ENCODE measurements around the gene RABGGTA. TPM values are rescaled to one million over a fixed set of nuclear protein-coding genes. Genes with fewer than 3 reads are reported as not detected.
A peak's percentile ranks its signal among the peaks of the same experiment; 100 is the strongest.

Gene RABGGTA
- total and polyA plus RNA-seq, 9 of the 15 experiments (the other 6 are each of a cell fraction or from before 2014, with no cell fraction given), result 4.5 to 24.2 (median 15.5) TPM

DNA sequence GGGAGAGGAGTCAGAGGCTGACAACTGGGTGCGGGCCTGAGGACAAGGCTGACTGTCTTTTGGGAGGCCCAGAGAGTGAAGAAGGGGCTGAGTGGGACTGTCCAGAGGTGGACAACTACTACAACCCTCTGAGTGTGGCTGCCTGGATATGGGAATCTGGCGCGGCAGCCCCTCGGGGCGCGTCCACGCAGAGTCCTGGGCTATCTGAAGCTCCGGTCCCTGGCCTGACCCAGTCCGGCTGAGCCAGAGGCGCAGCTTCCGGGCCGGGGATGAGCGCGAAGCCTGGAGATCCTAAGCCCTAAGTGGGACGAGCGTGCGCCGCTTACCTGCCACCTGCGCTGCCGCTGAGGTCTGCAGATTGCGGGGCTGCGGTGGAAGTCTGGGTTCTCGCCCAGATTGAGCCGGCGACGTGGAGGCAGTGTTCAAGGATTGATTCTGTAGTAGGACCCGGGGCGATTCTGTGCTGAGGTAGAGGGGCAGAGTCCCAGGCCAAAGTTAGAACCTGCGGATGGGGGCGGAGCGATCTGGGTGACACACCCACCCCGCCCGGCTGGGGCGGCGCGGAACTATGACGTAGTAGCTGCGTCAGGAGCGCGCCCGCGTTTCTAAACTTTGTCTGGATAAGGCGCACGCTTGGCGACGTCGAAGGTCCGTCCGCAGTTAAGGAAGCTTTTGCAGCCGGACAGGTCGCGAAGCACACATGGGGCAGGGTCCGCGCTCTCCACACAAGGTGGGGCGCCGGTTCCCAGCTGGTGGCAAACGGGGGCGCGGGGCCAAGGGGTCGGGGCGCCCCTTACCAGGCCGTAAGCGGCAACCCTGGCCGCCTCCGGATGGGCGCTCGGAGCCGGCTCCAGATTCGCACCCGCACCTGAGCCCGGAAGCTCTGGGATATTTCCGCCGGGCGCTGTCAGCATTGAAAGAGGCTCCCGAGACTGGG, 28.1 kb upstream of the RABGGTA start, which contains the start of the genes DHRS1 and NOP9 (continued):
- TF ChIP-seq MLX (CRISPR knock-in tag; conservative IDR thresholded peaks at IDR 0.05), result no peak
- no peak for TF ChIP-seq CHAMP1 (IDR thresholded peaks at IDR 0.05)
- TF ChIP-seq EP300 (IDR thresholded peaks at IDR 0.05; ENCODE audit: low read length), result peak; percentile 34; the same call in 1 of the 2 replicates
- TF ChIP-seq HOXB6 (CRISPR knock-in tag; IDR thresholded peaks at IDR 0.05; ENCODE audit: borderline replicate concordance), result no peak
- no peak for TF ChIP-seq ZNF224 (CRISPR knock-in tag; IDR thresholded peaks at IDR 0.05)
- TF ChIP-seq BMI1 (IDR thresholded peaks at IDR 0.05; ENCODE audit: low read length), result no peak
- no peak for TF ChIP-seq SRSF7 (optimal IDR thresholded peaks at IDR 0.05; ENCODE audit: low read depth, low read length)
- no peak for TF ChIP-seq ZC3H8 (IDR thresholded peaks at IDR 0.05)
- TF ChIP-seq ZBTB17 (CRISPR knock-in tag; IDR thresholded peaks at IDR 0.05), result no peak
- TF ChIP-seq ZNF146 (CRISPR knock-in tag; IDR thresholded peaks at IDR 0.05; ENCODE audit: unreplicated experiment), result no peak
- peak; percentile 43 to 61; a peak in 1 of 4 replicates for TF ChIP-seq FOXK2 (conservative IDR thresholded peaks at IDR 0.05 in 1 of 2, IDR thresholded peaks at IDR 0.05 in 1 of 2; ENCODE audit: low read depth in 2 of 2)
- TF ChIP-seq PRPF4 (IDR thresholded peaks at IDR 0.05; ENCODE audit: insufficient read depth, low read depth, low read length, poor library complexity, severe bottlenecking), result no peak
- TF ChIP-seq MXI1 (IDR thresholded peaks at IDR 0.05; ENCODE audit: low read depth, low read length), result peak; percentile 89
- TF ChIP-seq, protein P1, sequence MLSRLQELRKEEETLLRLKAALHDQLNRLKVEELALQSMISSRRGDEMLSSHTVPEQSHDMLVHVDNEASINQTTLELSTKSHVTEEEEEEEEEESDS (CRISPR knock-in tag; IDR thresholded peaks at IDR 0.05), result no peak
- TF ChIP-seq ZMIZ1 (IDR thresholded peaks at IDR 0.05; ENCODE audit: low read depth in 2 of 2, low read length in 2 of 2), result 0 out of 4 replicates have a peak, but pooled peaks of 1 of the 2 experiments have one; percentile 11
- TF ChIP-seq NR3C1 (CRISPR knock-in tag; IDR thresholded peaks at IDR 0.05), result no peak
- no peak for TF ChIP-seq ZHX1 (conservative IDR thresholded peaks at IDR 0.05; ENCODE audit: low read length)
- no peak for TF ChIP-seq ZKSCAN3 (CRISPR knock-in tag; IDR thresholded peaks at IDR 0.05)

Data from K562 (cell line).